GM18505 (cell line): ENCODE results near the gene CD83.
A peak's percentile ranks its signal among the peaks of the same experiment; 100 is the strongest.
"Not testable (repeated sequence)": the region's sequence is repeated elsewhere in the genome, so short reads cannot be mapped to it uniquely, and the experiment has no call there.

ENCODE experiments used
- ATAC-seq: cut with Tn5 transposase; IDR thresholded peaks from one replicate; pipeline ENCODE4 v1.9.1; 2021; ENCODE audit not compliant: unreplicated experiment
- POLR2A ChIP-seq: IDR thresholded peaks from 4 replicates; pipeline ENCODE4 v1.6.1; 2011; ENCODE audit warnings: borderline replicate concordance; ENCODE audit not compliant: insufficient read depth, insufficient read length; ENCODE audit errors: extremely low read depth

Gene CD83, protein sequence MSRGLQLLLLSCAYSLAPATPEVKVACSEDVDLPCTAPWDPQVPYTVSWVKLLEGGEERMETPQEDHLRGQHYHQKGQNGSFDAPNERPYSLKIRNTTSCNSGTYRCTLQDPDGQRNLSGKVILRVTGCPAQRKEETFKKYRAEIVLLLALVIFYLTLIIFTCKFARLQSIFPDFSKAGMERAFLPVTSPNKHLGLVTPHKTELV

GRCh38 chr6:14117158-14118090 lies at the start of gene CD83:
Gene CD83 (plus strand): TSS chr6:14117772. CDS start chr6:14117812, 40 bp downstream.
- TF ChIP-seq POLR2A = peak; percentile 99
- ATAC-seq = peak; percentile 57

- no peak for ATAC-seq
- no peak for TF ChIP-seq POLR2A
These were observed 49.4 kb upstream of the CD83 start for GRCh38 chr6:14068133-14068532.

DNA sequence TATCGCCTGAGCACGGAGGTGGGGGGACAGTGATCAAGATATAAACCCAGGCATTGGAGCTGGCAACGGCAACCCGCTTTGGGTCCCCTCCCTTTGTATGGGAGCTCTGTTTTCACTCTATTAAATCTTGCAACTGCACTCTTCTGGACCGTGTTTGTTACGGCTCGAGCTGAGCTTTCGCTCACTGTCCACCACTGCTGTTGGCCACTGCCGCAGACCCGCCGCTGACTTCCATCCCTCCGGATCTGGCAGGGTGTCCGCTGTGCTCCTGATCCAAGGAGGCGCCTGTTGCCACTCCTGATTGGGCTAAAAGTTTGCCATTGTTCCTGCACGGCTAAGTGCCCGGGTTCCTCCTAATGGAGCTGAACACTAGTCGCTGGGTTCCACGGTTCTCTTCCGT lies 48.9 kb upstream of the CD83 start:
- TF ChIP-seq POLR2A = no peak
- ATAC-seq = no peak

- ATAC-seq = no peak
- no peak for TF ChIP-seq POLR2A
These were observed 47.1 kb upstream of the CD83 start for GRCh38 chr6:14070457-14070856.

DNA sequence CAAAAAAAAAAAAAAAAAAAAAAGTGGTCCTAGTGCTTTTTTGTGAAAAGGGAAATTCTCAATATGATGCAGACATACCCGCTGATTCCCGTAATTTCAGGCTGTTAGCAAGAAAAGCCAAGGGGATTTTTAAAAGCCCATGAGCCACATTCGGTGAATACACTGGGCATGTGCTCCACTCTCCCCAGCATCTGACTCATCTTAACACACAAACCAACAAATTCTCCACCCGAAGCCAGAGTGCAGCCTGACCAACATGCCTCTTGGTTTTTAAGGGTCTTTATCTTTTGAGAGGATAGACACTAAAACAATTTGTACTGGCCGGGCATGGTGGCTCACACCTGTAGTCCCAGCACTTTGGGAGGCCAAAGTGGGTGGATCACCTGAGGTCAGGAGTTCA lies 45.5 kb upstream of the CD83 start:
- no peak for ATAC-seq
- no peak for TF ChIP-seq POLR2A

- ATAC-seq = not testable (repeated sequence)
These were observed 43.8 kb upstream of the CD83 start for GRCh38 chr6:14073561-14074354.

GRCh38 chr6:14074476-14075094 lies 43.0 kb upstream of the CD83 start:
- TF ChIP-seq POLR2A = peak; percentile 4
- peak; percentile 9 for ATAC-seq

DNA sequence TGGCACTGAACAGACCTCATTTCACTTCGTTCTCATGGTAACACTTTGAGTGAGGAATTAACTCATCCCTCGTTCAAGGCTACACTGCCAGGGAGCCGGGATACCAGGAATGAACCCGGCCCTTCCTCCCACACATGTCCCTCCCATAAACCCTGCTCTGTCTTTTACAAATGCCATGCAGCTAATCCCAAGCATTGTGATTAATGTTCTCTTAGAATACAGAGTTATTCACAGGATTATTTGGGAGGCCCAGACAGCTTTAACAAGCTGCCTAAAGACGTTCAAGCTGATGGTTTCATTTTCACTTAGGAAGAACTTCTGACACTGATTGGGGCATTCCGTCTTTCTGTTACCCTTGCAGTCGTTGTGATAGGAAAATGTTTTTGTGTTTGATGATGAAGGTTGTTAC lies 42.5 kb upstream of the CD83 start:
- TF ChIP-seq POLR2A = peak; percentile 5
- peak; percentile 66 for ATAC-seq

GRCh38 chr6:14077193-14077867 lies 40.2 kb upstream of the CD83 start:
- no peak for TF ChIP-seq POLR2A
- ATAC-seq = no peak

DNA sequence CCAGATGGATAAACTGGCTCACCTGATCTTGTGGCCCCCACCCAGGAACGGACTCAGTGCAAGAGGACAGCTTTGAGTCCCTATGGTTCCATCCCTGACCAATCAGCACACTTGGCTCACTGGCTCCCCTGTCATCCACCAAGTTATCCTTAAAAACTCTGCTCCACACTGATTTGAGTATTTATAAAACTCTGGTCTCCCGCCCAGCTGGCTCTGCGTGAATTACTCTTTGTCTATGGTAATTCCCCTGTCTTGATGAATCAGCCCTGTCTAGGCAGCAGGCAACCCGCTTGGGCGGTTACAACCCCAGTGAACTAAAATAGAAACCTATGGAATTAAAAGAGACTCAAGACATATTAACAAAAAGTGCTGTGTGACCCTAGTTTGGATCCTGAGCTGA lies 38.1 kb upstream of the CD83 start:
- ATAC-seq = no peak

DNA sequence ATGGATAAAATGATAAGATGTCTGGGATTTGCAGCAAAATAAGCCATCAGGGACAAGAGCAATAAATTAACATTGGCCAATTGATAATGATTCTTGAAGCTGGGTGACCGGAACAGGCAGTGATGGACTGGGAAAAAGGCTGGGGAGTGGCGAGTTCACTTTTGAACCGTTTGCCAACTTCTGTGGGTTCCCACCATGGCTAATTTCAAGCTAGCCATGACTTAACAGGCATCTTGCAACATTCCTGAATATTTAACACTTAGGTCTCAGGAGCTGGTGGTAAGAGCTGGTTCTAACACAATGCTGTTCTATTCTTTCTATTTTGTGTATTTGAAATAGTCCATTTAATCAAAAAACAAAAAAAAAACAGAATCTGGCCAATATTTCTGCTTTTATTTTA lies 37.6 kb upstream of the CD83 start:
- no peak for ATAC-seq
- no peak for TF ChIP-seq POLR2A

More for the DNA sequence above, 38.1 kb upstream of the CD83 start:
- no peak for TF ChIP-seq POLR2A

- no peak for TF ChIP-seq POLR2A
- ATAC-seq = no peak
These were observed 36.4 kb upstream of the CD83 start for GRCh38 chr6:14081126-14081525.

GRCh38 chr6:14082771-14083170 lies 34.8 kb upstream of the CD83 start:
- TF ChIP-seq POLR2A = no peak

DNA sequence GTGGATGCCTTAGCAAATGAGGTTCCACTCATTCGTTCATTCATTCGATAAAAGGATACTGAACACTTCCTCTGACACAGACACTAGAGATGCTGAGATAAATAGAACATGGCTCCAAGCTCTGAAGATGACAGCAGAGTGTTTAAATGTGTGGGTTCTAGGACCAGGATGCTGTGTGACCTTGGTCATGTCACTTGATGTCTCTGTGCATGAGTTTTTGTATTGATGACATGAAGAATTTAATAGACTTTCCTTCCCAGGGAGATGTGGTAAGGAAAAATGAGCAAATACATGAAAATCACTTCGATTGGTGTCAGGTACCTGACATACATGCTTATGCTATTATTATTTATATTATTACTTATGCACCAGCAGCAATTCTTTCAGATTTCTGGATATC lies 34.3 kb upstream of the CD83 start:
- TF ChIP-seq POLR2A = no peak
- no peak for ATAC-seq

More at GRCh38 chr6:14082771-14083170, 34.8 kb upstream of the CD83 start:
- ATAC-seq = no peak
